Measurements from ENCODE around the gene MPZL1. TPM values are rescaled to one million over a fixed set of nuclear protein-coding genes. Genes with fewer than 3 reads are reported as not detected.

The MPZL1 gene
- total RNA-seq, 1 donor from 2014 or later, result 69.7 TPM

- Histone ChIP-seq H3K27ac (no peak overlapping the region), H3K4me3 (no peak overlapping the region), H3K4me1 (peaks cover 47% of the 10 kb centered on the region)
Measured at GRCh38 chr1:167755654-167756053, 33.9 kb downstream of the MPZL1 start.

GRCh38 chr1:167756730-167757405 lies 35.1 kb downstream of the MPZL1 start:
- no peak for DNase-seq (ENCODE audit: extremely low spot score in 2 of 2)
- no peak for TF ChIP-seq POLR2AphosphoS5 (IDR thresholded peaks at IDR 0.05; ENCODE audit: insufficient read depth in 1 of 2, low read depth in 1 of 2)
- TF ChIP-seq POLR2A (IDR thresholded peaks at IDR 0.05), result no peak
- no peak for TF ChIP-seq CTCF (IDR thresholded peaks at IDR 0.05)
- no peaks in the 10 kb centered on the region for H3K27me3 ChIP-seq
- no peaks in the 10 kb centered on the region for H3K36me3 ChIP-seq
- H3K9me3 ChIP-seq, result no peaks in the 10 kb centered on the region
- H3K27ac ChIP-seq, result no peak overlapping the region
- H3K4me1 ChIP-seq, result peaks cover 46% of the 10 kb centered on the region
- intact Hi-C loops (cut with DNase I), result no loop called here
- no peak overlapping the region for H3K4me3 ChIP-seq

More at GRCh38 chr1:167755654-167756053, 33.9 kb downstream of the MPZL1 start:
- no peak for DNase-seq (ENCODE audit: extremely low spot score in 2 of 2)
- TF ChIP-seq POLR2A (IDR thresholded peaks at IDR 0.05) (no peak), CTCF (IDR thresholded peaks at IDR 0.05) (no peak), POLR2AphosphoS5 (IDR thresholded peaks at IDR 0.05; ENCODE audit: insufficient read depth in 1 of 2, low read depth in 1 of 2) (no peak)
- intact Hi-C loops (cut with DNase I), result no loop called here
- Histone ChIP-seq H3K36me3 (no peaks in the 10 kb centered on the region), H3K9me3 (no peaks in the 10 kb centered on the region), H3K27me3 (no peaks in the 10 kb centered on the region)

- H3K27ac ChIP-seq, result no peak overlapping the region
- H3K27me3 ChIP-seq, result no peaks in the 10 kb centered on the region
- no peaks in the 10 kb centered on the region for H3K9me3 ChIP-seq
- no peak overlapping the region for H3K4me3 ChIP-seq
- DNase-seq (ENCODE audit: extremely low spot score in 2 of 2), result no peak
- intact Hi-C loops (cut with DNase I), result no loop called here
- TF ChIP-seq POLR2AphosphoS5 (IDR thresholded peaks at IDR 0.05; ENCODE audit: insufficient read depth in 1 of 2, low read depth in 1 of 2), result no peak
- TF ChIP-seq CTCF (IDR thresholded peaks at IDR 0.05), result no peak
- TF ChIP-seq POLR2A (IDR thresholded peaks at IDR 0.05), result no peak
- H3K36me3 ChIP-seq, result no peaks in the 10 kb centered on the region
- peaks cover 38% of the 10 kb centered on the region for H3K4me1 ChIP-seq
Measured at GRCh38 chr1:167757433-167758309, 35.9 kb downstream of the MPZL1 start.

- no peak for TF ChIP-seq POLR2AphosphoS5 (IDR thresholded peaks at IDR 0.05; ENCODE audit: insufficient read depth in 1 of 2, low read depth in 1 of 2)
- TF ChIP-seq CTCF (IDR thresholded peaks at IDR 0.05), result no peak
- no peak for TF ChIP-seq POLR2A (IDR thresholded peaks at IDR 0.05)
- DNase-seq (ENCODE audit: extremely low spot score in 2 of 2), result no peak
- Histone ChIP-seq H3K9me3 (no peaks in the 10 kb centered on the region), H3K36me3 (peaks cover 0 to 9% of the 10 kb centered on the region in 2 donors), H3K27ac (no peak overlapping the region), H3K4me3 (no peak overlapping the region), H3K27me3 (no peaks in the 10 kb centered on the region), H3K4me1 (peaks cover 34% of the 10 kb centered on the region)
- intact Hi-C loops (cut with DNase I), result no loop called here
Measured at GRCh38 chr1:167761400-167761799, 39.6 kb downstream of the MPZL1 start.

Data from vagina (tissue), 2 donors.